CD14-positive monocyte (primary cell): Measurements from ENCODE around the gene SLC24A3. TPM values are rescaled to one million over a fixed set of nuclear protein-coding genes. Genes with fewer than 3 reads are reported as not detected.

Experiments
- DNase-seq, 3 donors: peaks; one replicate each; pipeline ENCODE4 v3.0.0-alpha.2; 2011 to 2022
- H2AFZ ChIP-seq: 2 replicates; pipeline ENCODE4 v1.6.0; 2012; ENCODE audit warnings: mild to moderate bottlenecking, low read depth, low read length, inconsistent platforms; ENCODE audit not compliant: insufficient read depth, poor library complexity, severe bottlenecking
- H3K27ac ChIP-seq, 2 donors: 1 replicate in 1 of 2; 2 replicates in 1 of 2; pipeline ENCODE4 v1.5.1; 2012 to 2013; ENCODE audit warnings: low read length in 2 of 2, control low read depth in 1 of 2, inconsistent platforms in 1 of 2, low read depth in 1 of 2, mild to moderate bottlenecking in 1 of 2
- H3K27me3 ChIP-seq, 2 donors: one replicate each; pipeline versions ENCODE4 v1.6.0 to v1.6.1; 2011 to 2013; ENCODE audit warnings: low read length in 2 of 2; ENCODE audit not compliant: control insufficient read depth in 2 of 2, insufficient read depth in 2 of 2
- H3K36me3 ChIP-seq, 2 donors: replicated peaks in 1 of 2; 1 replicate in 1 of 2; 2 replicates in 1 of 2; pipeline versions ENCODE4 v1.5.1 to v1.6.1; 2012 to 2013; ENCODE audit warnings: low read length in 2 of 2, control low read depth in 1 of 2, inconsistent platforms in 1 of 2, mild to moderate bottlenecking in 1 of 2; ENCODE audit not compliant: insufficient read depth in 2 of 2, control insufficient read depth in 1 of 2
- H3K4me1 ChIP-seq, 2 donors: 1 replicate in 1 of 2; 2 replicates in 1 of 2; pipeline versions ENCODE4 v1.5.1 to v1.6.1; 2012 to 2013; ENCODE audit warnings: low read length in 2 of 2, control low read depth in 1 of 2, inconsistent platforms in 1 of 2, mild to moderate bottlenecking in 1 of 2, moderate library complexity in 1 of 2; ENCODE audit not compliant: insufficient read depth in 2 of 2, control insufficient read depth in 1 of 2
- H3K4me2 ChIP-seq: replicated peaks from 2 replicates; pipeline ENCODE3; 2012; ENCODE audit warnings: low read length, moderate library complexity, mild to moderate bottlenecking; ENCODE audit not compliant: poor library complexity, severe bottlenecking; ENCODE audit errors: extremely low read depth
- H3K4me3 ChIP-seq, 3 experiments: fragments of 200-600 bp in 1 of 3; sonication (generic) in 1 of 3; replicated peaks in 1 of 3; 1 replicate in 2 of 3; 2 replicates in 1 of 3; pipeline ENCODE4 v1.5.1; 2011 to 2013; ENCODE audit warnings: low read length in 3 of 3, mild to moderate bottlenecking in 3 of 3, control low read depth in 2 of 3, low read depth in 2 of 3, inconsistent platforms in 1 of 3, moderate library complexity in 1 of 3
- H3K79me2 ChIP-seq: 2 replicates; pipeline ENCODE4 v1.6.0; 2012; ENCODE audit warnings: mild to moderate bottlenecking, control low read depth, inconsistent platforms, low read length, moderate library complexity; ENCODE audit not compliant: insufficient read depth
- H3K9ac ChIP-seq: 2 replicates; pipeline ENCODE4 v1.6.0; 2017; ENCODE audit warnings: low read length, mild to moderate bottlenecking; ENCODE audit not compliant: insufficient read depth, poor library complexity, severe bottlenecking
- H3K9me3 ChIP-seq, 2 donors: replicated peaks in 1 of 2; 1 replicate in 1 of 2; 2 replicates in 1 of 2; pipeline versions ENCODE4 v1.5.1 to v1.6.1; 2012 to 2013; ENCODE audit warnings: low read length in 2 of 2, control low read depth in 1 of 2; ENCODE audit not compliant: control insufficient read depth in 1 of 2, insufficient read depth in 1 of 2
- H4K20me1 ChIP-seq: 2 replicates; pipeline ENCODE4 v1.6.0; 2012; ENCODE audit warnings: mild to moderate bottlenecking, low read length, control low read depth, moderate library complexity; ENCODE audit not compliant: insufficient read depth
- H3K27ac Mint-ChIP-seq, 7 donors: one replicate each; pipeline ENCODE4 v1.8.0; 2020; ENCODE audit warnings: mild to moderate bottlenecking in 7 of 7, mixed read lengths in 7 of 7, moderate library complexity in 6 of 7, inconsistent platforms in 2 of 7
- H3K27me3 Mint-ChIP-seq, 3 donors: one replicate each; pipeline ENCODE4 v1.8.0; 2021 to 2022; ENCODE audit warnings: low read depth in 3 of 3, mild to moderate bottlenecking in 3 of 3, mixed read lengths in 3 of 3, moderate library complexity in 3 of 3, inconsistent platforms in 1 of 3
- H3K36me3 Mint-ChIP-seq, 2 donors: one replicate each; pipeline ENCODE4 v1.8.0; 2020; ENCODE audit warnings: mixed read lengths in 2 of 2, inconsistent platforms in 1 of 2, mild to moderate bottlenecking in 1 of 2
- H3K4me1 Mint-ChIP-seq: one replicate; pipeline ENCODE4 v1.8.0; 2020; ENCODE audit warnings: mild to moderate bottlenecking, mixed read lengths
- H3K4me3 Mint-ChIP-seq, 2 donors: one replicate each; pipeline ENCODE4 v1.8.0; 2020; ENCODE audit warnings: mild to moderate bottlenecking in 2 of 2, mixed read lengths in 2 of 2, moderate library complexity in 1 of 2
- H3K9me3 Mint-ChIP-seq, 7 donors: one replicate each; pipeline ENCODE4 v1.8.0; 2020 to 2022; ENCODE audit warnings: mixed read lengths in 7 of 7, mild to moderate bottlenecking in 6 of 7, moderate library complexity in 6 of 7, inconsistent platforms in 2 of 7
- WGBS: methylation state at CpG from one replicate; pipeline ENCODE4 v1.1.5; 2013; ENCODE audit warnings: missing lambda C conversion rate; ENCODE audit not compliant: insufficient coverage; 5-methylcytosine and 5-hydroxymethylcytosine counted together
- intact Hi-C, 2 donors: fragments of 100-400 bp; cut with micrococcal nuclease; formaldehyde crosslinking; loops; one replicate each; pipeline versions ENCODE4 v1.15.0 to v1.15.1; 2023
- polyA plus RNA-seq, 3 donors: library from polyadenylated mRNA; depleted of rRNA in 1 of 3; unstranded in 2 of 3; stranded (reverse) in 1 of 3; fragments of 300-500 nt in 2 of 3; fragments of >200 nt in 1 of 3; fragmentation: Illumina TruSeq in 2 of 3; gene quantifications; 1 replicate in 2 of 3; 2 replicates in 1 of 3; pipeline ENCODE4 v1.2.3, GENCODE V29; 2012 to 2021
- TF ChIP-seq, protein P1 (sequence below): fragments of 200-600 bp; IDR thresholded peaks from one replicate; pipeline ENCODE4 v1.8.0; 2022; ENCODE audit warnings: antibody characterized with exemption, mild to moderate bottlenecking

Gene SLC24A3
- polyA plus RNA-seq, 3 donors: 0.04 to 0.08 TPM; not detected in 1

DNA sequence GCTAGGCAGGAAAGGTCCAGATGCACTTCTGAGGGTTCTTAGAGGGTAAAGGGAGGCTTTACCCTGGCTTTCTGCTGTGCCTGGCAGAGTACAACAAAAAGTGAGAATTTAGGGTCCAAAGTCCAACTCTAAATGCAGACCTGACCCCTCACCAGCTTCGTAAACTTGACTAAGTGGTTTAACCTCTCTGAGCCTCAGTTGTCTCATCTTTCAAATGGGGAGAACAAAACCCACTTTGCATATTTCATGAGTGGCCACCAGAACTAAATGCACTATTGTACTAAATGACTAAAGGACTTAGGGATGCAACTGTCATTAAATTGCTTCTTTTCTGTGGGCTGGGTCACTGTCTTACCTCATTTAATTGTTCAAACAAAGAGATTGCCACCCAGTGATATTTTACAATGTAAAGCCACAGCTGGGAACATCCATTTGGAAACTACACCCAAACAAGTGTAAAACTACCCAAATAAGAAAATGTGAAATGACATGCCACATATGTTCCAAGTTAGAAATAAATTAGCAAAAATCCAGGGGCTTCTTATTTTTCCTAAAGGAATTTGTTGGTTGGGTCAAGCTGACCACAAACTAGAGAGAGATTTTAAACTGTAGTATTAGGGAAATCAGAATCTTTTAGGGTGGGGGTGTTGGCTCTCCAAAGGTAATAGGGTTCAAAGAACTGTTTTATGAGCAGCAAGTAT, 497.3 kb downstream of the SLC24A3 start:
- H3K4me1 ChIP-seq: peaks cover 21 to 24% of the 10 kb centered on the region in 2 donors
- H3K27ac ChIP-seq: no peak overlapping the region
- intact Hi-C loops: no loop called here
- H3K4me2 ChIP-seq: no peak overlapping the region
- no peak overlapping the region for H2AFZ ChIP-seq
- no peak overlapping the region for H3K27ac Mint-ChIP-seq
- TF ChIP-seq, protein P1, sequence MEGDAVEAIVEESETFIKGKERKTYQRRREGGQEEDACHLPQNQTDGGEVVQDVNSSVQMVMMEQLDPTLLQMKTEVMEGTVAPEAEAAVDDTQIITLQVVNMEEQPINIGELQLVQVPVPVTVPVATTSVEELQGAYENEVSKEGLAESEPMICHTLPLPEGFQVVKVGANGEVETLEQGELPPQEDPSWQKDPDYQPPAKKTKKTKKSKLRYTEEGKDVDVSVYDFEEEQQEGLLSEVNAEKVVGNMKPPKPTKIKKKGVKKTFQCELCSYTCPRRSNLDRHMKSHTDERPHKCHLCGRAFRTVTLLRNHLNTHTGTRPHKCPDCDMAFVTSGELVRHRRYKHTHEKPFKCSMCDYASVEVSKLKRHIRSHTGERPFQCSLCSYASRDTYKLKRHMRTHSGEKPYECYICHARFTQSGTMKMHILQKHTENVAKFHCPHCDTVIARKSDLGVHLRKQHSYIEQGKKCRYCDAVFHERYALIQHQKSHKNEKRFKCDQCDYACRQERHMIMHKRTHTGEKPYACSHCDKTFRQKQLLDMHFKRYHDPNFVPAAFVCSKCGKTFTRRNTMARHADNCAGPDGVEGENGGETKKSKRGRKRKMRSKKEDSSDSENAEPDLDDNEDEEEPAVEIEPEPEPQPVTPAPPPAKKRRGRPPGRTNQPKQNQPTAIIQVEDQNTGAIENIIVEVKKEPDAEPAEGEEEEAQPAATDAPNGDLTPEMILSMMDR: no peak
- peaks cover 0 to 3% (median 1%) of the 10 kb centered on the region in 3 donors for H3K27me3 Mint-ChIP-seq
- no peaks in the 10 kb centered on the region for H3K79me2 ChIP-seq
- H3K36me3 Mint-ChIP-seq: no peaks in the 10 kb centered on the region
- DNase-seq: no peak
- no peaks in the 10 kb centered on the region for H3K27me3 ChIP-seq
- no peaks in the 10 kb centered on the region for H3K9me3 ChIP-seq
- H3K4me1 Mint-ChIP-seq: no peaks in the 10 kb centered on the region
- H3K9me3 Mint-ChIP-seq: no peaks in the 10 kb centered on the region
- 100% methylated on average over 1 of the region's 1 CpG for WGBS
- H3K9ac ChIP-seq: no peak overlapping the region
- H3K36me3 ChIP-seq: no peaks in the 10 kb centered on the region
- H3K4me3 Mint-ChIP-seq: no peak overlapping the region
- no peak overlapping the region for H3K4me3 ChIP-seq
- no peaks in the 10 kb centered on the region for H4K20me1 ChIP-seq

DNA sequence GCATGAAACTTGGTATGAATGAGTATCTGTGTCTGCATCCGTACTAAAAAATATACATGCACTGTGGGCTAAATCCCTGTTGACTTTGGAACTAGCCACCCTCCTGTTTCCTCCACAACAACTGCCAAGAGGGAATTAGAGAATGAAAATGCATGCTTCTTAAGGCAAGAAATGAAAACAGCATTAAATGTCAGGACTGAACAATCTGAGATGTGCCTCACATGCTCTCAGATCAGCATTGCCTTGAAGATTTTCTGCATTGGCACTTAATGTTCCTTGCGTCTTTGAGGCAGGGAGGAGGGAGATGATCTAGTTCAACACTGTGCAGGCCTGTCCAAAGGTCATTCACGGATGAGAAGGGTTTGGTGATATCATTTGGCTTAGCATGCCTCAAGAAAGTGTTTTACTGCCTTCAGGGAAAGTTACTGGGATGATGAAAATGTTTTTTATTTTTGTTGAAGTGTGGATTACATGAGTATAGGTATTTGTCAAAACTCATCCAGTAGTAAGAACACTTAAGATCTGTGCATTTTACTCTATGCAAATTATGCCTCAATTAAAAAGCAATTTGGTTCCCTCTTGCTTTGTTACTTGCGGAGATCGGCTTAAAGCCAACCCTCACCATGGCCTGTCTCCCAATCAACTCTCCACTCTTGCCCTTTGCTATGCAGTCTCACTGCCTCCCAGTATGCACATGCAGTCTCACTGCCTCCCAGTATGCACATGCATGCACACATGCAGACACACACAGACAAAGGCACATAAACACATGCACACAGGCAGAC, 498.1 kb downstream of the SLC24A3 start:
- no peak overlapping the region for H3K27ac Mint-ChIP-seq
- Histone ChIP-seq H3K27ac (no peak overlapping the region), H4K20me1 (no peaks in the 10 kb centered on the region), H3K9me3 (no peaks in the 10 kb centered on the region), H3K9ac (no peak overlapping the region), H3K79me2 (no peaks in the 10 kb centered on the region), H2AFZ (no peak overlapping the region), H3K4me3 (no peak overlapping the region), H3K36me3 (no peaks in the 10 kb centered on the region), H3K27me3 (no peaks in the 10 kb centered on the region), H3K4me1 (peaks cover 19 to 21% of the 10 kb centered on the region in 2 donors), H3K4me2 (no peak overlapping the region)
- intact Hi-C loops: no loop called here
- DNase-seq: no peak
- TF ChIP-seq, protein P1: no peak
- H3K9me3 Mint-ChIP-seq: peaks cover 0 to 2% (median under 1%) of the 10 kb centered on the region in 7 donors
- H3K27me3 Mint-ChIP-seq: peaks cover 0 to 2% (median 1%) of the 10 kb centered on the region in 3 donors
- no peaks in the 10 kb centered on the region for H3K4me1 Mint-ChIP-seq
- WGBS: 97% methylated on average over 4 of the region's 5 CpGs
- H3K4me3 Mint-ChIP-seq: no peak overlapping the region
- no peaks in the 10 kb centered on the region for H3K36me3 Mint-ChIP-seq
